GM21737 (cell line): ENCODE data around the gene XPO5.
A peak's percentile ranks its signal among the peaks of the same experiment; 100 is the strongest.
"Not testable (repeated sequence)": the region's sequence is repeated elsewhere in the genome, so short reads cannot be mapped to it uniquely, and the experiment has no call there.

Experiments
- ATAC-seq: cut with Tn5 transposase; IDR thresholded peaks from one replicate; pipeline ENCODE4 v1.9.1; 2021; ENCODE audit warnings: mild to moderate bottlenecking, moderate library complexity; ENCODE audit not compliant: unreplicated experiment

The XPO5 gene

GRCh38 chr6:43498291-43498690, 77.5 kb downstream of the XPO5 start:
- ATAC-seq: not testable (repeated sequence)

- no peak for ATAC-seq
Observed at GRCh38 chr6:43497689-43498088, 78.1 kb downstream of the XPO5 start.

GRCh38 chr6:43497129-43497396, 78.8 kb downstream of the XPO5 start:
- no peak for ATAC-seq

GRCh38 chr6:43496370-43497128, 79.3 kb downstream of the XPO5 start:
- no peak for ATAC-seq

- ATAC-seq: no peak
Observed at GRCh38 chr6:43495409-43495941, 80.4 kb downstream of the XPO5 start.

GRCh38 chr6:43494766-43495165, 81.1 kb downstream of the XPO5 start:
- ATAC-seq: no peak

- no peak for ATAC-seq
Observed at GRCh38 chr6:43494321-43494720, 81.5 kb downstream of the XPO5 start.

GRCh38 chr6:43493833-43494232, 82.0 kb downstream of the XPO5 start:
- ATAC-seq: no peak

- no peak for ATAC-seq
Observed at GRCh38 chr6:43493230-43493629, 82.6 kb downstream of the XPO5 start.

- ATAC-seq: no peak
Observed at GRCh38 chr6:43492673-43493072, 83.2 kb downstream of the XPO5 start.

GRCh38 chr6:43491750-43492661, 83.8 kb downstream of the XPO5 start:
- no peak for ATAC-seq

- no peak for ATAC-seq
Observed at GRCh38 chr6:43490523-43490939, 85.3 kb downstream of the XPO5 start.

GRCh38 chr6:43489277-43490072, 86.4 kb downstream of the XPO5 start:
- no peak for ATAC-seq

GRCh38 chr6:43488667-43489276, 87.1 kb downstream of the XPO5 start:
- ATAC-seq: no peak

GRCh38 chr6:43481591-43482236, 94.1 kb downstream of the XPO5 start:
- no peak for ATAC-seq

GRCh38 chr6:43481075-43481474, 94.8 kb downstream of the XPO5 start:
- no peak for ATAC-seq

GRCh38 chr6:43478008-43478372, 97.8 kb downstream of the XPO5 start:
- no peak for ATAC-seq

GRCh38 chr6:43477235-43478007, 98.4 kb downstream of the XPO5 start, which contains the start of gene TJAP1:
TSS of gene TJAP1 (plus strand) at chr6:43477570. CDS start at chr6:43499002, 21,432 bp downstream.
- ATAC-seq: peak; percentile 94

GRCh38 chr6:43476746-43477145, 99.1 kb downstream of the XPO5 start:
- no peak for ATAC-seq
